NCI-H524 treated with DMSO at 0.1 percent for 48 hours (cell line): ENCODE measurements around the gene UPK1A.

Source experiments
- DNase-seq: peaks from one replicate; lab custom pipeline; 2025; lab: John Stamatoyannopoulos, UW

Gene UPK1A

DNA sequence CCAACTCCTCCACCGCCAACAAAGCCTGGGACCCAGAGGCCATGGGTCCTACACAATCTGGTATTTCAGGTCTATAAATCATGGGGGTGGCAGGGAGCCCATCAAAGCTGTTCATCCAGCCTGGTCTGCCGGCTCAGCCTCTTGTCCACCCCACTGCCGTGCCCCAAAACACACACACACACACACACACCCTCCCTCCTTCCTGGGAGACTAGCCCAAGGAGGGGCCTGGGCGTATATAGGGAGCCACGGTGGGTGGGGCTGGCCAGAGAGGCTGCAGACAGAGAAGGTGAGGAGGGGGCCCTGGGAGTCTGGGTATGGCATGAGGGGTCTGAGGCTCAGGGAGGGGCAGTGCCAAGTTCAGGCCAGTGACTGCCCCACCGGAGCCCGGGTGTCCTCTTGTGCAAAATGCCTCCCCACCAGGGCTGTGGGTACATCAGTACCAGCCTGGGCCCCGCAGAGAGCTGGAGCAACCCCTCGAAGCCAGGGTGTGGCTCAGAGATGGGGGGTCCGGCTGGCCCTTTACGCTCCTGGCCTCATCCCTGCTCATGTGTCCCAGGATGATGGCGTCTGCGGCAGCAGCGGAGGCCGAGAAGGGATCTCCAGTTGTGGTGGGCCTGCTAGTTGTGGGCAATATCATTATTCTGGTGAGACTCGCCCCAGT is at the start of gene UPK1A:
TSS of gene UPK1A (plus strand) at position 267 of the 663 bp plus-strand sequence. CDS start at position 563, 296 bp downstream.
- no peak for DNase-seq

GRCh38 chr19:35618857-35619256 is 47.5 kb upstream of the UPK1A start:
- DNase-seq = no peak

- DNase-seq = no peak
Measured at GRCh38 chr19:35619290-35619923, 46.9 kb upstream of the UPK1A start.

- DNase-seq = no peak
Measured at GRCh38 chr19:35620001-35620400, 46.3 kb upstream of the UPK1A start.

DNA sequence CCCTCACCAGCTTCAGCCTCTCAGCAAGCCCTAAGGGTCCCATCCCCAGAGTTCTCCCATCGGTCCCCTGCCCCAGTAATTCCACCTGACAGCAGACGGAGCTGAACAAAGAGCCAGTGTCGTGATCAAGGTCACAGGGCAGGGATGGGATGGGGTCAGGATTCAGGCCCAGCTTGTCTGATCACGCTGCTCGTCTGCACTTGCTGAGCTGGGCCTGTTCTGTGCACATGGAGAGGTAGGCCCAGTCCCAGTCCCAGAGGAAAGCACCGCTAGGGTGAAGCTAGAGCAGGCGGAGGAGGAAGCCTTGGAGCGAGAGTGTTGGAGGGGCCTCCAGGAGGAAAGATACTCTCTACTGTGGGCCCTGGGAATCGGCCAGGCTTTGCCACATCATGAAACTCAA is 44.6 kb upstream of the UPK1A start:
- DNase-seq = no peak

DNA sequence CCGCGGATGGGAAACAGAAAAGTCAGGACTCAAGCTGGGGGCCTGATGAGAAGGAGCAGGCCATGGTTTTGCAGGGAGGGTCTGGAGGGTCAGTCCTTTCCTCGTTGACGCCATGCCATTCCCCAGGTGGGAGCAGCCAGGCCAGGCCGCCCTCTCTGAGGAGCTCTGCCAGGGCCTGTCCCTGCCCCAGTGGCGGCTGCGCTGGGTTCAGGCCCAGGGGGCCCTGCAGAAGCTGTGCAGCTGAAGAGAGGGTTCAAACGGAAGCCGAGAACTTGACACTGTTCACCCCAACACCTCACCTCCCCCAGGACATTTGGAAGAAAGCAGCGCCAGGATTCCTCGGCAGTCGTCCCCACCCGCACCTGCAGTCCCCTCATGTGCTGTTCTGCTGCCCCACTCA is 43.6 kb upstream of the UPK1A start:
- no peak for DNase-seq

DNA sequence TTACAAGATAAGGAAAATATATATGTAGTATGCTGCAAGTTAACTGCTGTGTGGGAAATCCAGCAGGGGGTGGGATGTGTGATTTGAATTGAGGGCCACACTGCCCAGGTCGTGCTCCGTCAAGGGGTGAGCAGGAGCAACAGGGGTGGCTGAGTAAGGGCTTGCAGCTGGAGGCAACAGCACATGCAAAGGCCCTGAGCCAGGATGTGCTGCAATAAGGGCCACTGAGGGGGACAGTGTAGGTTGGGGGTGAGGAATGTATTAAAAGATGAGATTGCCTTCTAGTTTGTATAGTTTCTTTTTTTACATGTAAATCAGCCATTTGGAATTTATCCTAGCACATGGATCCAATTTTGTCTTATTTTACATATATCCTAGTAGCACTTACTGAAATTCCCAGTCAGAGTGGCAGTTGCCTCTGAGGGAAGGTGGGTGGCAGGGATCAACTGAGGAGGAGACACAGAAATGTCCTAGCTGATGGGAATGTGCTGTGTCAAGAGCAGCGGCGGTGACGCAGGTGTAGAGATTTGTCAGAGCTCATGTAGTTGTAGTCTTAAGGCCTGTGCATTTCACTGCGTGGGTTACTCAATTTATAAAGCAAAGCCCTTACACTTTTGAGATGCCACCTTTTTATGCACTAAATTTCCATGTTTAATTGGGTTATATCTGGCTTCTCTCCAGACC is 42.8 kb upstream of the UPK1A start:
- no peak for DNase-seq

GRCh38 chr19:35628264-35628564 is 38.1 kb upstream of the UPK1A start:
- DNase-seq = no peak

DNA sequence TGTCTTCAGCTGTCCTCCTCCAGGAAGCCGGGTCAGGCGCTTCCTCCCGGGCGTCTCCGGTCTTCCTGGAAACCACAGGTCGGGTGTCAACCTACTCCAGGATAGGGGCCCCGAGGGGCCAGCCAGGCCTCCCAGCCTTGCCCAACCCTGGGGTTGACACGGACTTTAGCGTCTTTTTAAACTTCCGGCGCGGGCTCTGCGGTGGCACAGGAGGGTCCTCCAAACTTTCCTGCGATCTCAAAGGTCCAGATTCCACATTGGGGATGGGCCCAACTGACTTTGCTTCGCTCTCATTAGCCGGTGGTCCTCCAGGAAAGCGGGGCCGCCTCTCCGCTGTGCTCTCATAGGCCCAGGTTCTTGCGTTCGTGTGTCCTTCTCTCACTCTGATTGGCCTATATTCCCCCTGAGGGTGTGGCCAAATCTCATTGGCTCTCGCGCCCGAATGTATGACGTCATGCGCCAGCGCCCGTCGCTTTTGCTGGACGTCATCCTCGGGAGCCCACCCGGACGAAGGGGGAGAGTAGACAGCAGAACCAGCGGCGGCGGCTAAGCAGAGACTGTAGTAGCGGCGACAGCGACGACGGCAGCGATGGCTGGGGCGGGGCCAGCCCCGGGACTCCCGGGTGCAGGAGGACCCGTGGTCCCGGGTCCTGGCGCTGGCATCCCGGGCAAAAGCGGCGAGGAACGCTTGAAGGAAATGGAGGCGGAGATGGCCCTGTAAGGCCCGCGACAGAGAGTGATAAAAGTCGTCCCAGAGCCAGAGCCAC is 37.6 kb upstream of the UPK1A start, which contains the start of gene RBM42:
TSS of gene RBM42 (plus strand) at position 472 of the 767 bp plus-strand sequence. CDS start at position 590, 118 bp downstream.
- DNase-seq = peak; percentile 97

DNA sequence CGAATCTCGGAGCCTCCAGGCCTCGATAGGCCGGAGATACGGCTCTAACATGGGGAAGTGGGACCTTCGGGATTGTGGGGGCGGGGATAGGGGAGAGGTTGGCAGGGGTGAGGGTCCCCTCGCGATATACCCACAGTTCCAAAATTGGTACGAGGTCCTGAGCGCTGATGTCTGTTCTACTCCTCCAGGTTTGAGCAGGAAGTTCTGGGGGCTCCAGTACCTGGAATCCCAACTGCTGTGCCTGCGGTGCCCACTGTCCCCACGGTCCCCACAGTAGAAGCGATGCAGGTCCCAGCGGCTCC is 37.0 kb upstream of the UPK1A start:
- DNase-seq = no peak

GRCh38 chr19:35633727-35634440 is 32.4 kb upstream of the UPK1A start:
- DNase-seq = no peak

- DNase-seq = no peak
Measured at GRCh38 chr19:35636651-35637050, 29.7 kb upstream of the UPK1A start.

- no peak for DNase-seq
Measured at GRCh38 chr19:35637165-35637564, 29.2 kb upstream of the UPK1A start.

DNA sequence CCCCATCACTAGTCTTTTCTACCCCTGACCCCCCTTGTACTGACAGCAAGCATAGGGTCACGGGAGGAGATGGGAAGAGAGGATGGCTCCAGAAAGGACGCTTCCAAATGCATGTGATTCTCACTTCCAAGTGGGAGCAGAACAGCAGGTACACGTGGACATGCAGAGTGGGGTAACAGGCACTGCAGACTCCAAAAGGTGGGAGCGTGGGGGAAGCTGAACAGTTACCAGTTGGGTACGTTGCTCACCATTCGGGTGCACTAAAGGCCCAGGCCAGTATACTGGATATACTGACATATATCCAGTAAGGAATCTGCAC is 27.0 kb upstream of the UPK1A start:
- DNase-seq = no peak

- DNase-seq = no peak
Measured at GRCh38 chr19:35639863-35640262, 26.5 kb upstream of the UPK1A start.

- DNase-seq = no peak
Measured at GRCh38 chr19:35641515-35642151, 24.7 kb upstream of the UPK1A start, which contains the start of gene ETV2. TSS of gene ETV2 (plus strand) at chr19:35641745. CDS start at chr19:35642461, 716 bp downstream.

DNA sequence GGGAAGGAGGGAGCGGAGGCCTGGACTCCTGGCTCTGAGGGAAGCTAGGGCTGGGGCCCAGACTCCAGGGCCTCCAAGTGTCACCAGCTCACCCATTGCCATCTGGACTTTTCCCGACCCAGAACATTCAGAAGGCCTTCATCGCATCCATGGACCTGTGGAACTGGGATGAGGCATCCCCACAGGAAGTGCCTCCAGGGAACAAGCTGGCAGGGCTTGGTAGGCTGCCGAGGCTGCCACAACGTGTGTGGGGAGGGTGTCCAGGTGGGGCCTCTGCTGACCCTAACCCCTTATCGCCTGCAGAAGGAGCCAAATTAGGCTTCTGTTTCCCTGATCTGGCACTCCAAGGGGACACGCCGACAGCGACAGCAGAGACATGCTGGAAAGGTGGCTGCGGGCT is 24.0 kb upstream of the UPK1A start:
- DNase-seq = no peak

DNA sequence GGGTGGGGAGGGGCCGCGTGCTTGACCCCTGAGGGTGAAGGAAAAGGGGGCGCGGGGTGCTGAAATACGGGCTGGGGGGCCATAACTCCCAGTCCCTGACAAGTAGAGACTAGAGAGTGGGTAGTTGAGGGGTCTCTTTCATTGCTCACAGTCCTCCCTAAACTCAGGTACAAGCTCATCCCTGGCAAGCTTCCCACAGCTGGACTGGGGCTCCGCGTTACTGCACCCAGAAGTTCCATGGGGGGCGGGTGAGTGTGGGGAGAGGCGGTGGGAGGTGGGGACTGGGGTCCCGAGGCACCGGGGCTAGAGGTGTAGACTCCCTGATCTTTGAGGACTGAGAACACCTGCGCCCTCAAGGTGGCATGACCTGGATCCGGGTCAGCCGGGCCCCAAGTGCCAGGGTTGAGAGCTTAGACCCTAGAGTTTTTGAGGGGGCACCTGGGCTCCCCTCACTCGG is 23.5 kb upstream of the UPK1A start:
- no peak for DNase-seq

- DNase-seq = peak; percentile 54
Measured at GRCh38 chr19:35643255-35644205, 22.8 kb upstream of the UPK1A start.

GRCh38 chr19:35644206-35644986 is 21.9 kb upstream of the UPK1A start:
- peak; percentile 67 for DNase-seq
